Activated CD4-positive, alpha-beta T cell treated with anti-CD3 and anti-CD28 coated beads for 4 hours (primary cell): ENCODE measurements around the gene PCNP.
"Not testable (repeated sequence)": the region's sequence is repeated elsewhere in the genome, so short reads cannot be mapped to it uniquely, and the experiment has no call there.

Experiments used
- DNase-seq, 2 donors: peaks; one replicate each; pipeline ENCODE4 v3.0.0-alpha.2; 2020

Gene PCNP

DNA sequence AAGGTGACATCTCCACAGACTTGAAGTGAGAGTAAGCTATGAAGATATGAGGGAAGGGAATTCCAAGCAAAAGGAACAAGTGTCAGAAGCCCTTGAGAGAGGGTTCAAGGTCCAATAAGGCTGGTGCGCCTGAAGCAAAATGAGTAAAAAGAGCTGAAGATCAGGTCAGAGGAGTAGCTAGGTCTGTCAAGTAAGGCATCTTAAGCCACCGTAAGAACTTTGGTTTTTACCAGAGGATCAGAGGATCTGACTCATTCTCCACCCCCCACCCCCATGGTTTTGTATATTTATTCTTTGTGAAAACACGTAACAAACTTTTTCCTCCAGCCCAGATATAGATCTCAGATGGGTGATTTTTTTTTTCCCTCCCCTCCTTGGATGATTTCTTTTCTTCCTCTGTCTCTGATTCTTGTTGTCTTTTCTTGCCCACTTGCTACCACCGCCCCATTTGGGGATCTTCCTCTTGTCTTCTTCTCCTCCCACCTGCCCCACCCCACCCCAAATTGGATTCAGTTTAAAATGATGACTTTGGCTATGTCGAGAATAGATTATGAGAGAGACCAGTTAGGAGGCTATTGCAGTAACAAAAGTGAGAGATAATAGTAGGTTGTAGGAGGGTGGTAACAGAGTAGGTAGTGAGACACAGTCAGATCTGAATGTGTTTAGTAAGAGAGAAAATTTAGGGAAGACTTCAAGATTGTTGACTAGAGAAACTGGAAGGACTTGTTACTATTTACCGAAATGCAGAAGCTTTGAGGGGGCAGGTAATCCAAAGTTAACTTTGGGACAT is 6.3 kb upstream of the PCNP start:
- peak; percentile 44 to 56 for DNase-seq

DNA sequence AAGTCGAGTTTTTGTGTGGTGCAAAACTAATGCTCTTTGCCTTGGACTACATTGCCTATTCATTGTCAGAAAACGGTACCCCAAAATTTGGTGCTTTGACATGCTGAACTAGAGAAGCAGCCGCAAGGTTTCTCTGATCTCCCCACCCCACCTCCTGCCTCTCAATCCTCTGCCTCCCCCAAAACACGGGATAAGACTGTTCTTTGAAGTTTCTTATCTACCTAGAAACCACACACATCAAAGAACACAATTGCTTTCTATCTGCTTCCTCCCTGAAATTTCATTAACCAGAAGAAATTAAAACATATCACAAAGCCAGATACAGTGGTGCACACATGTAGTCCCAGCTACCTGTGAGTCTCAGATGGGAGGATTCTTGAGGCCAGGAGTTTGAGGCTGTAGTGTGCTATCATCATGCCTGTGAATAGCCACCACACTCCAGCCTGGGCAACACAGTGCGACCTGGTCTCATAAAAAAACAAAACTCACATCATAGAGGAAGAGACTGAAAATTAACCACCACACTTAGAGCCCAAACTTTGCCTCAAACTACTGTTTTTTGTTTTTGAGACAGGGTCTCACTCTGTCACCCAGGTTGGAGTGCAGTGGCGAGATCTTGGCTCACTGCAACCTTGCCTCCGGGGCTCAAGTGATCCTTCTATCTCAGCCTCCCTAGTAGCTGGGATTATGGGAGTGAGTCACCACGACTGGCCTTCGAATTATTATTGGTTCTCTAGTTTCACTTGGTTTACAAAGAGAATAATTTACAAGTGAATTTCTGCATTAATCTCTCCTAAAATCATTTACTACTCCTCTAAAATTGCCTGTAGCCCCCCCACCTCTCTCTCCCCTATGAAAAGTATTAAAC is 2.7 kb upstream of the PCNP start:
- no peak for DNase-seq

DNA sequence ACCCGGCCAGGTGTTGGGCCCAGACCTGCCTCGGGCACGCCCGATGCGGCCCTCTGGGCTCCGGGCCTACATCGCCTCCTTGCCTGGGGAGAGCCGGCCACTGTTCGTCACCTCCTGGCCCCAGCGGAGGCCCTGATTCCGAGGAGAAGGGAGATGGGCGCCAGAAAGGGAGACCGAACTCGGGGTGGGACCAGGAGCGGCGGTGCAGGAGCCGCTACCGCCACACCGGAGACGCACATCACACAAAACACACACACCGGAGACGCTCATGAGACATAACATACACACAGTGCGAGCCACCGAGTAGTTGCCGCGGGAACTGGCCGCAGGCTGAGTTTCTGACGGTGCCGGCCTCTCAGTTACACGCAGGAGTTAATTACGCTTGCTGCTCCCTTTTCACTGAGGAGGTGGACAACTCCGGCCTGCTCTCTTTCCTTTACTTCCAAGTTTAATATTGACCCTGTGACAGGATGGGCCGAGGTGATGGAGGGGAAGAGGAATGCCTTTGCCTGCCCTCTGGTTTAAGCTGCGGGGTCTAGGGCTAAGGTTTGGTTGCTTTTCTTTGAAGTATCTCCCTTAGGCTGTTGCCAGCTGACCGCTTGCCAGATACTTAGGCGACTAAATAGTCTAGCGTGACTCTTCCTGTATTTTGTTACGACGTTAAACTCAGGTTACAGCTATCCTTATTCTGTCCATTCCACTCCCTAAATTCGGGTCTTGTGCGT is 570 bp downstream of the PCNP start:
- DNase-seq = peak in 1 of 2 donors; percentile 33

DNA sequence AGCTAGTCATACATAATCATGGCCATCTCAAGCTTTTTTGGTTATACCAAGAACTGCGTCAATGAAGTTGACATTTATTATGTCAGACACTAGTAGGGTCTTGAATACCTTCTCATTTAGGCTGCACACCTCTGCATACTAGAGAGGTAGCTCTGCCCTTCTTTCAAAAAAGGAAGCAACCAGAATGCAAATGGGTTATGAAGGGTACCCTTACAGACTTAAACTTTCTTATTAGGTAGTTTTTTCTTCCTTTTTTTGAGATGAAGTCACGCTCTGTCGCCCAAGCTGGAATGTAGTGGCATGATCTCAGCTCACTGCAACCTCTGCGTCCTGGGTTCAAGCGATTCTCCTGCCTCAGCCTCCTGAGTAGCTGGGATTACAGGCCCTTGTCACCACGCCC is 3.3 kb downstream of the PCNP start:
- DNase-seq = no peak

DNA sequence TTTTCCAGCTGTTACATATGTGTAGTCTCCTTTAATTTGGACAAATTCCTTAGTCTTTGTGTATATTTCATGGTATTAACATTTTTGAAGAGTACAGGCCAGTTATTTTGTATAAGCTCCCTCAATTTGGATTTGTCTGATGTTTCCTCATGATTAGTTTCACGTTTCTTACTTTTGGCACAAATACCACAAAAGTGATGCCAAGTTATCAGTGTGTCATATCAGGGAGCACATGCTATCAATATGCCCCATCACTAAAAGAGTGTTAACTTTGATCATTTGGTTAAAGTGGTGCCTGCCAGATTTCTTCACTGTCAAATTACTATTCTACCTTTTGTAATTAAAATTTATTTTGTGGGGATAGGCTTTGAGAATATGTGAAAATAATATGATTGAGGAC is 14.6 kb downstream of the PCNP start:
- DNase-seq = no peak

DNA sequence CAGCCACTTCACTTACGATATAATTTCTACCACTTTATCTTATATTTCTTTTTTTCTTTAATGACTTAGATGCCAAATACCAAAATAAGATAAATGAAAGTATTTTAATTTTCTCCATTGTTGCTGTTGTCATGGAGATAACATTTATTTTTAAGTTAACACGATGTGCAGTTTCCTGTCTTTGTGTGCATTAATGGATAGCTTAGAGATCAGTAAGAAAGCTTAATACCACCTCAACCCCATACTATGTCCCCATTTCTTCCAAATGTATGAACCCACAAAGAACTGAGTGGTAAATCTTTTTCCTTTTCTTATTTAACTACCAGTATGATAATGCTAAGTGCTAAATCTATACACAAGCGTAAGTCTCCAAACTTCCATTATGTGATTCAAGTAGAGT is 17.1 kb downstream of the PCNP start:
- DNase-seq = no peak

DNA sequence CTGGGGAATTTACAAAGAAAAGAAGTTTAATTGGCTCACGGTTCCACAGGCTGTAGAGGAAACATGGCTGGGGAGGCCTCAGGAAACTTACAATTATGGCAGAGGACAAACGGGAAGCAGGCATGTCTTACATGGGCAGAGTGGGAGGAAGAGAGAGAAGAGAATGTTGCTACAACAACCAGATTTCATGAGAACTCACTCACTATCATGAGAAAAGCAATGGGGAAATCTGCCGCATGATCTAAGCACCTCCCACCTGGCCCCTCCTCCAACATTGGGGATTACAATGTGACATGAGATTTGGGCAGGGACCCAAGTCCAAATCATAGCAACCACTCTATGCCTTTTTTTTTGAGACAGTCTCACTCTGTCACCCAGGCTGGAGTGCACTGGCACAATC is 28.8 kb downstream of the PCNP start:
- DNase-seq = no peak

DNA sequence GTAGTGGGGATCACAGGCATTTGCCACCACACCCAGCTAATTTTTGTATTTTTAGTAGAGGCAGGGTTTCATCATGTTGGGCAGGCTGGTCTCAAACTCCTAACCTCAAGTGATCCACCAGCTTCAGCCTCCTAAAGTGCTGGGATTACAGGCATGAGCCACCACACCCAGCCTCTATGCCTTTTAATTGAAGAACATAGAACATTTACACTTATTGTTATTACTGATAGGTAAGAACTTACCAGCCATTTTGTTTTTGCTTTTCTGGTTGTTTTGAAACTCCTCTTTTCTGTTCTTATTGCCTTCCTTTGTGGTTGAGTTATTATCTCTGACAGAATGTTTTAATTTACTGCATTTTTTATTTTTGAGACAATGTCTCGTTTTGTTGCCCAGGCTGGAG is 29.2 kb downstream of the PCNP start:
- DNase-seq = no peak

DNA sequence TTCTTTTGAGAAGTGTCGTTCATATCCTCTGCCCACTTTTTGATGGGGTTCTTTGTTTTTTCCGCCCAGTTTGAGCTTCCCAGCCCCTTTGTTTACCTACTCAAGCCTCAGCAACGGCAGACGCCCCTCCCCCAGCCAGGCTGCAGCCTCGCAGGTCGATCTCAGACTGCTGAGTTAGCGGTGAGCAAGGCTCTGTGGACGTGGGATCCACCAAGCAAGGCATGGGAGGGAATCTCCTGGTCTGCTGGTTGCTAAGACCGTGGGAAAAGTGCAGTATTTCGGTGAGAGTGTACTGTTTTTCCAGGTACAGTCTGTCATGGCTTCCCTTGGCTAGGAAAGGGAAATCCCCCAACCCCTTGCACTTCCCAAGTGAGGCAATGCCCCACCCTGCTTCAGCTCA is 31.4 kb downstream of the PCNP start:
- DNase-seq = not testable (repeated sequence)

DNA sequence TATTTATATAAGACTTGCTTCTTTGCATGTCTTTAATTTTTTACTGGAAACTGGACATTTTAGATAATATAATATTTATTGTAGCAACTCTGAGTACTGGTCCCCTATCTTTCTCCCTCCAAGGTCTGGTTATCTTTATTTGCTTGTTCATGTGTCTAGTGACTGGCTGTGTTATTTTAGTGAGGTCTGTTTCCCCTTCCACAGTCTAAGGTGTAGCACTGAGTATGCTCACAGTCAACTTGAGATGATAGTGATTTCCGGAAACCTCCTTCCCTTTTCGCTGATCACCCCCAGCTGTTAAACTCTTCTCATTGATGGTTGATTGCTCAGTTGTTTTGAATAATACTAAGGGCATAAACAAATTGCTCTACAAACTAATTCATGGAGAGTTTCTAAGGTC is 37.0 kb downstream of the PCNP start:
- no peak for DNase-seq

DNA sequence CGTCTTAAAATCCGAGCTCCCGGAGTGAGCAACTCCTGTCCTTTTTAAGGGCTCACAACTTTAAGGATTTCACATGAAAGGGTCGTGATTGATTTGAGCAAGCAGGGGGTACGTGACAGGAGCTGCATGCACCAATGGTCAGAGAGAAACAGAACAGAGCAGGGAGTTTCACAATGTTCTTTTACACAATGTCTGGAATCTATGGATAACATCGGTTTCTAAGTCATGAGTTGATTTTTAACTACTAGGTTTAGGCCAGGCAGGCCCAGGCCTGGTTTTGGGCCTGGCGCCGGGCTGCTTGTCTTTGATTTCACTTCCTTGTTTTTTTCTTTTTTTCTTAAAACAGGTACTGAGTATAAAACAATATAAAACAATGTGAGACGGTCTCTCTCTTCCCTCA is 39.0 kb downstream of the PCNP start:
- not testable (repeated sequence) for DNase-seq

DNA sequence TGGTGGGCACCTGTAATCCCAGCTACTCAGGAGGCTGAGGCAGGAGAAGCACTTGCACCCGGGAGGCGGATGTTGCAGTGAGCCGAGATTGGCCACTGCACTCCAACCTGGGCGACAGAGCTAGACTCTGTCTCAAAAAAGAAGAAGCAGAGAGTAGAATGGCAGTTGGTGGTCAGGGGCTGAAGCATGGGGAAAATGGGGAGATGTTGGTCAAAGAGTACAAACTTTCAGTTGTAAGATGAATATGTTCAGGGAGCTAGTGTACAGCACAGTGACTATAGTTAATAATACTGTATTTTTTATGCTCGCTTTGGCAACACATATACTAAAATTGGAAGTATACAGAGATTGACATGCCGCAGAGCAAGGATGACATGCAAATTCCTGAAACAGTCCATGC is 41.5 kb downstream of the PCNP start:
- no peak for DNase-seq

DNA sequence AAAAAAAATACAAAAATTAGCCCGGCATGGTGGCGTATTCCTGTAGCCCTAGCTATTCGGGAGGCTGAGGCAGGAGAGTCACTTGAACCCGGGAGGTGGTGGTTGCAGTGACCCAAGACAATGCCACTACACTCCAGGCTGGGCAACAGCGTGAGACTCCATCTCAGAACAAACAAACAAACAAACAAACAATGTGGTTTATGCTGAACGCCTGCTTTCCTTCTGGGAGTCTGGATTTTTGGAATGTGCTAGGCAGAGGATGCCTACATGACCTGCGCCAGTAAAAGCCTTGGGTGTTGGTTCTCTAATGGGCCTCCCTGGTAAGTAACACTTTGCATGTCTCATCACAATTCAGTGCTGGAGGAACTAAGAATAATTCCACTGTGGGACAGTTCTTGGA is 43.5 kb downstream of the PCNP start:
- no peak for DNase-seq

DNA sequence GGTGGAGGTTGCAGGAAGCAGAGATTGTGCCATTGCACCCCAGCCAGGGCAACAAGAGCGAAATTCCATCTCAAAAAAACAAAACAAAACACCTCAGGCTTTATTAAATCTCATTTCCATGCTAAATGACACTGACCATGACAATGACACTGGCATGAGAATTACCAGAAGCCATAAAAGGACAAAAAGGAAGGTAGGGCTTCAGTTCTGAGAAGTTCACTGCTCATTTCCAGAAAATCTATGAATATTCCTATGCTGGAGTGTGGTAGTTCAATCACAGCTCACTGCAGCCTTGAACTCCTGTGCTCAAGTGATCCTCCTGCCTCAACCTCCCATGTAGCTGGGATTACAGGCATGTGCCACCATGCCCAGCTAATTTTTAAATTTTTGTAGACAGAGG is 44.7 kb downstream of the PCNP start:
- no peak for DNase-seq

DNA sequence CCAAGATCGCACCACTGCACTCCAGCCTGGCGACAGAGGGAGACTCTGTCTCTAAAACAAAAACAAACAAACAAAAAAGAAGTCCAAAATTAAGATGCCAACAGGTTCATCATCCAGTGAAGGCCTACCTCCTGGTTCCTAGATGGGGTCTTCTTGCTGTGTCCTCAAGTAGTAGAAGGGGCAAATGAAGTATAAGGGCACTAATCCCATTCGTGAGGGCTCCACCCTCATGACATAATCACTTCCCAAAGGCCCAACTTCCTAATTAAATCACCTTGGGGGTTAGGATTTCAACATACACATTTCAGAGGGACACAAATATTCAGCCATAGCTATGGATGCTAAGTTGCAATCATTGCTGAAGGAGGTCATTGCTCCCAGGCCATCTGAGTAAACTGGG is 45.8 kb downstream of the PCNP start:
- DNase-seq = no peak

DNA sequence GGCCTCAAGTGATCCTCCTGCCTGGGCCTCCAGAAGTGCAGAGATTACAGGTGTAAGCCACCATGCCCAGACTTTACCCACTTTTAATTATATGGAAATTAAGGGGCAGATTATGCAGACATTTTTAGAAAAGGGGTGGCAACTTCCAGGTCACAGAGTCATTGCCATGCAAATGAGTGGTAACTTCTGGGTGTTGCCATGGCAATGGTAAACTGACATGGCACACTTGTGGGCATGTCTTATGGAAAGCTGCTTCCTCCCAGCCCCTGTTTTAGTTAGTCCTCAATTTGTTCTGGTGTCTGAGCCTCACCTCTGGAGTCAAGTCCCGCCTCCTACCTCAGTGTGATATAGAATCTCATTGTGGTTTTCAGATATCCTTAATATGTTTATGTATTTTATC is 49.7 kb downstream of the PCNP start:
- DNase-seq = no peak

DNA sequence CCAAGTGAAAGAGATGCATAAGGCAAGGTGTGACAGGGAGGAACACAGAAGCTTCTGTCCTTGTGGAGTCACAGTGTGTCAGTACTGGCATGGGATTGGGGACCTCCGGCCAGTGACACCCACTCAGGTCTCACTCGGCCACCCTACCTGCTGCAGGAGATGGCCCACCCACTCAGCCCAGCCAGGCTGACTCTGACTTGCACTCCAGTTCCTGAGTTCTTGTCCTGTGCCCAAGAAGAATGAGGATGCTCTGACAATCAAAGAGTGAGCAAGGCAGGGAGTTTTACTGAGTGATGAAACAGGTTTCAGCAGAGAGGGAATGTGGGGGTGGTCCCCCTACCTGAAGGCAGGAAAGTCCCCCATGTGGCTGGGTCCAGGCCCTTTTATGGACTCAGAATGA is 50.9 kb downstream of the PCNP start:
- no peak for DNase-seq

DNA sequence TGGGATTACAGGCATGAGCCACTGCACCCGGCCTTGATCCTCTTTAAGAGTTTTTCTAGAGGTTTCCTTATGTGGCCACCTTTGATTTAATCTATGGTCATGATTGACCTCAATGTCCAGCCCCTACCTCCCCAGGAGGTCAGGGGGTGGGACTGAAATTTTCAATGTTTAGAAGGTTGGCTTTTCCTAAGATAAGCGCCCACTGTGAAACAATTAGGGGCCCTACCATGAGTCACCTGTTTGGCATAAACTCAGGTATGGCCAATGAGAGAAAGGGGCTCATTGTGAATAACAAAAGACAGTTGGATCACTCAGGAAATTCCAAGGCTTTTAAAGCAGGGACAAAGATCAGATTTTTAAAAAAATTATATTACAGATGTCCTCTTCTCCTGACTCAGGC is 51.9 kb downstream of the PCNP start:
- DNase-seq = no peak

DNA sequence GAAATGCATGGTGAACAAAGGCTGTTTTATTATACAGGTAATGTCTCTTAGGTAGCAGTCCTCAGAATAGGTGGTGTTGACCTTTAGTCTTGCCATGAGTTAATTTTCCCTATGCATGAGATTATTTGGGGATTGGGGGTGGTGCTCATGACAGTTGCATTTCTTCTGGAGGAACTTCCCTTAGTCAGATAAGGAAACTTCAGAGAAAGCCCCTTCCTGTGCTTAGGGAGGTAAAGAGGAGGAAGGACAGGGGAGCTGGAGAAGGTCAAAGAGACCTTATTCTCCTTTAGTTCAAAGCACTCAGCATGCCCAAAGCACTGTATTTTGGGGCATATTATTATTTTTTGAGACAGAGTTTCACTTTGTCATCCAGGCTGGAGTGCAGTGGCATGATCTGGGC is 55.2 kb downstream of the PCNP start:
- no peak for DNase-seq

DNA sequence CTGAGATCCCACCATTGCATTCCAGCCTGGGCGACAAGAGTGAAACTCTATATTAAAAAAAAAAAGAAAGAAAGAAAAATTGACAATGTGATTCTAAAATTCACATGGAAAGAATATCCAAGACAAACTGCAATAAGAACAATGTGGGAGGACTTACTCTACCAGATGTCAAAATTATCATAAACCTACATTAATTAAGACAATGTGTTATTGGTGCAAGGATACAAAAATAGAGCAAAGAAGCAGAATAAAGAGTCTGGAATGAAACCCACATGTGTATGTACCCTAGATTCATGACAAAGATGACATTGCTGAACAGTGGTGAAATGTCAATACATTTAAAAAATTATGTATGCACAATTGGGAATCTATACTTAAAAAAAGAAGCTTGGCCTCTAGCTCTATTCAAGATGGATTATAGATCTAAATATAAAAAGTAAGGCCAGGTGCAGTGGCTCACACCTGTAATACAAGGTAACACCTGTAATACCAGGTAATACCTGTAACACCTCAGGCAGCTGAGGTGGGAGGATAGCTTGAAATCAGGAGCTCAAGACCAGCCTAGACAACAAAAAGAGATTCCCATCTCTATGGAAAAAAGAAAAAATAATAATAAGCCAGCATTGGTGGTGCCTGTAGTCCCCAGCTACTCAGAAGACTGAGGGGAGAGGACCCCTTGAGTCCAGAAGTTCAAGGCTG is 57.3 kb downstream of the PCNP start:
- DNase-seq = no peak

DNA sequence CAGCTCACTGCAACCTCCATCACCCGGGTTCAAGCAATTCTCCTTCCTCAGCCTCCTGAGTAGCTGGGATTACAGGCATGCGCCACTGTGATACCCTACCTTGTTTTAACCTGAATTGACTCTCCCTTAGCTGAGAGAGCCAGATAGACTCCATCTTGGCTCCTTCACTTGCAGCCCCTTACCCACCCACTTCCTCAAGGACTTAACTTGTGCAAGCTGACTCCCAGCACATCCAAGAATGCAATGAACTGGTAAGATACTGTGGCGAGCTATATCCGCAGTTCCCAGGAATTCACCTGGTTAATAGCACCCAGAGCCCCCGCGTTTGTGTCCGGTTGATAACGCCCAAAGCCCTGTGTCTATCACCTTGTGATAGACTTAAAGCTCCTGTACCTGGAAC is 58.0 kb downstream of the PCNP start:
- not testable (repeated sequence) for DNase-seq

DNA sequence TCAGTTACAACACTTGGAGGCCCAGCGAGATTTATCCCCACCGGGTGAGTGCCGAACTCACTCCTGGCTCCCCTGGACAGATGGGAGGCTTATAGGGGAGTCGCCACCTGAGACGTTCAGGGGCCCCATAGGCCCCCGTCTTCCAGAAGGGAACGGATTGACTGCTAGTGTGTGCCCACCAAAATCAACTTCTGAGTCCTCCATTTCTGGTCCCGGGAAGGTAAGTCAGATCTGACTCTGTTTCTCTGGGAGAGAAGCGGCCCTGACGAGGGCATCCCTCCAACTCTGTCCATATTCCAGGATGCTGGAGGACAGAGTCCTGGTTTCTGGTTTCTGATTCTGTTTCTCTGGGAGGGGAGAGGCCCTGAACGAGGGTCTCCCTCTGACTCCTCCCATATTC is 58.6 kb downstream of the PCNP start:
- DNase-seq = no peak

DNA sequence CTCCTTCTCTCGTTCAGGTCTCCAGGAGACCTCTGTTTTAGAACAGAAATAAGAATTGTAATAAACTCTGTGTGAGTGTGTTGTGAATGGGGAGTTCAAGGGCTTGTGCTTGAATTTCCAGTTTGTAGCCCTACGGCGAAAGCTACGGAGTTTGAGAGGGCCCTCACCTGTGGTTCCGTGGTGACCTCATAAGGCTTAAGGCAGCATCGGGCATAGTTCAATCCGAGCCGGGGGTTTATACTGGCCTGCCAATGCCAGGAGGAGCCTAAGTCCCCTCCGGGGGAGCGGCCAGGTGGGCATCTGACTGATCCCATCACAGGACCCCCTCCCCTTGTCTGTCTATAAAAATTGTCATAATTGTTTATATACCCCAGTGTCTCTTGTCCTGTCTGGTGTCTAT is 59.2 kb downstream of the PCNP start:
- DNase-seq = no peak
